Osteocyte (in vitro differentiated cells): Measurements from ENCODE around the gene ME1. TPM values are rescaled to one million over a fixed set of nuclear protein-coding genes. Genes with fewer than 3 reads are reported as not detected.

Experiments used
- DNase-seq: peaks from one replicate; pipeline ENCODE4 v3.0.0; 2021; ENCODE audit warnings: mixed read lengths; ENCODE audit not compliant: unreplicated experiment; ENCODE audit errors: extremely low spot score
- H3K27ac Mint-ChIP-seq: one replicate; pipeline ENCODE4 v1.8.0; 2021; ENCODE audit warnings: mild to moderate bottlenecking, mixed read lengths; ENCODE audit not compliant: unreplicated experiment
- H3K27me3 Mint-ChIP-seq: one replicate; pipeline ENCODE4 v1.8.0; 2021; ENCODE audit warnings: mixed read lengths; ENCODE audit not compliant: unreplicated experiment
- H3K36me3 Mint-ChIP-seq: one replicate; pipeline ENCODE4 v1.8.0; 2021; ENCODE audit warnings: mixed read lengths; ENCODE audit not compliant: unreplicated experiment
- H3K4me1 Mint-ChIP-seq: one replicate; pipeline ENCODE4 v1.8.0; 2021; ENCODE audit warnings: mixed read lengths; ENCODE audit not compliant: unreplicated experiment
- H3K4me3 Mint-ChIP-seq: one replicate; pipeline ENCODE4 v1.8.0; 2021; ENCODE audit warnings: mild to moderate bottlenecking, moderate library complexity, mixed read lengths; ENCODE audit not compliant: unreplicated experiment
- H3K9me3 Mint-ChIP-seq: one replicate; pipeline ENCODE4 v1.8.0; 2021; ENCODE audit warnings: mixed read lengths; ENCODE audit not compliant: unreplicated experiment
- total RNA-seq: library from RNA; stranded (reverse); gene quantifications from 2 replicates; pipeline ENCODE4 v1.2.1, GENCODE V29; 2021
- TF ChIP-seq, protein P1 (sequence below): fragments of 200-600 bp; sonication (generic); IDR thresholded peaks from 2 replicates; pipeline ENCODE4 v1.5.0; 2021; ENCODE audit warnings: antibody characterized with exemption, mild to moderate bottlenecking, moderate library complexity

Gene ME1
- total RNA-seq, 1 donor from 2014 or later, result 28.0 TPM

GRCh38 chr6:83417880-83418663 lies 12.8 kb downstream of the ME1 start:
- DNase-seq, result no peak
- no peaks in the 10 kb centered on the region for H3K27me3 Mint-ChIP-seq
- H3K36me3 Mint-ChIP-seq, result peaks cover 14% of the 10 kb centered on the region
- peaks cover 9% of the 10 kb centered on the region for H3K4me1 Mint-ChIP-seq
- H3K9me3 Mint-ChIP-seq, result no peaks in the 10 kb centered on the region
- TF ChIP-seq, protein P1, sequence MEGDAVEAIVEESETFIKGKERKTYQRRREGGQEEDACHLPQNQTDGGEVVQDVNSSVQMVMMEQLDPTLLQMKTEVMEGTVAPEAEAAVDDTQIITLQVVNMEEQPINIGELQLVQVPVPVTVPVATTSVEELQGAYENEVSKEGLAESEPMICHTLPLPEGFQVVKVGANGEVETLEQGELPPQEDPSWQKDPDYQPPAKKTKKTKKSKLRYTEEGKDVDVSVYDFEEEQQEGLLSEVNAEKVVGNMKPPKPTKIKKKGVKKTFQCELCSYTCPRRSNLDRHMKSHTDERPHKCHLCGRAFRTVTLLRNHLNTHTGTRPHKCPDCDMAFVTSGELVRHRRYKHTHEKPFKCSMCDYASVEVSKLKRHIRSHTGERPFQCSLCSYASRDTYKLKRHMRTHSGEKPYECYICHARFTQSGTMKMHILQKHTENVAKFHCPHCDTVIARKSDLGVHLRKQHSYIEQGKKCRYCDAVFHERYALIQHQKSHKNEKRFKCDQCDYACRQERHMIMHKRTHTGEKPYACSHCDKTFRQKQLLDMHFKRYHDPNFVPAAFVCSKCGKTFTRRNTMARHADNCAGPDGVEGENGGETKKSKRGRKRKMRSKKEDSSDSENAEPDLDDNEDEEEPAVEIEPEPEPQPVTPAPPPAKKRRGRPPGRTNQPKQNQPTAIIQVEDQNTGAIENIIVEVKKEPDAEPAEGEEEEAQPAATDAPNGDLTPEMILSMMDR, result peak; percentile 77
- H3K4me3 Mint-ChIP-seq, result no peak overlapping the region
- H3K27ac Mint-ChIP-seq, result peak overlapping the region; percentile 18

GRCh38 chr6:83413068-83413467 lies 17.8 kb downstream of the ME1 start:
- H3K9me3 Mint-ChIP-seq, result peaks cover 5% of the 10 kb centered on the region
- H3K27me3 Mint-ChIP-seq, result no peaks in the 10 kb centered on the region
- no peak for DNase-seq
- TF ChIP-seq, protein P1, result no peak
- H3K4me3 Mint-ChIP-seq, result no peak overlapping the region
- peaks cover 6% of the 10 kb centered on the region for H3K4me1 Mint-ChIP-seq
- peaks cover 7% of the 10 kb centered on the region for H3K36me3 Mint-ChIP-seq
- no peak overlapping the region for H3K27ac Mint-ChIP-seq

GRCh38 chr6:83411731-83412130 lies 19.1 kb downstream of the ME1 start:
- Mint-ChIP-seq H3K9me3 (peaks cover 5% of the 10 kb centered on the region), H3K36me3 (peaks cover 18% of the 10 kb centered on the region), H3K27me3 (no peaks in the 10 kb centered on the region), H3K4me1 (peaks cover 5% of the 10 kb centered on the region), H3K4me3 (no peak overlapping the region), H3K27ac (no peak overlapping the region)
- no peak for DNase-seq
- TF ChIP-seq, protein P1, result no peak

DNA sequence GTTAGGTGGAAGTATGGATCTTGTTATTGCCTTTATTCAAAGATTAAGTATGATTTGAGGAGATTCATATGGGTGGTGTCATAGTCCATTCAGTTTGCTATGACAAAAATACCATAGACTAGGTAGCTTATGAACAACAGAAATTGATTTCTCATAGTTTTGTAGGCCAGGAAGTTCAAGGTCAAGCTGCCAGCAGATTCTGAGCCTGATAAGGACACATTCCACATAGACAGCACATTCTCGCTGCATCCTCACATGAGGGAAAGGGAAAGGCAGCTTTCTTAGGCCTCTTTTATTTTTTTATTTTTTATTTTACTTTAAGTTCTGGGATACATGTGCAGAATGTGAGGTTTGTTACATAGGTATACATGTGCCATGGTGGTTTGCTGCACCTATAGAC lies 27.7 kb downstream of the ME1 start:
- H3K4me1 Mint-ChIP-seq, result no peaks in the 10 kb centered on the region
- no peak overlapping the region for H3K27ac Mint-ChIP-seq

GRCh38 chr6:83389606-83390005 lies 41.2 kb downstream of the ME1 start:
- no peaks in the 10 kb centered on the region for H3K27me3 Mint-ChIP-seq
- peaks cover 13% of the 10 kb centered on the region for H3K36me3 Mint-ChIP-seq
- no peaks in the 10 kb centered on the region for H3K9me3 Mint-ChIP-seq
- no peak overlapping the region for H3K4me3 Mint-ChIP-seq
- no peak overlapping the region for H3K27ac Mint-ChIP-seq
- TF ChIP-seq, protein P1, result no peak
- DNase-seq, result no peak
- H3K4me1 Mint-ChIP-seq, result peaks cover 13% of the 10 kb centered on the region

More for the DNA sequence above, 27.7 kb downstream of the ME1 start:
- H3K27me3 Mint-ChIP-seq, result no peaks in the 10 kb centered on the region
- no peak overlapping the region for H3K4me3 Mint-ChIP-seq
- H3K36me3 Mint-ChIP-seq, result peaks cover 37% of the 10 kb centered on the region
- H3K9me3 Mint-ChIP-seq, result peaks cover 10% of the 10 kb centered on the region
- TF ChIP-seq, protein P1, result no peak
- no peak for DNase-seq
